IPS DF 19.7 (cell line): ENCODE data around the gene AIG1.
"Not testable (repeated sequence)": the region's sequence is repeated elsewhere in the genome, so short reads cannot be mapped to it uniquely, and the experiment has no call there.

Source experiments
- DNase-seq: peaks from one replicate; pipeline ENCODE4 v3.0.0-alpha.2; 2013; ENCODE audit warnings: low read depth, low spot score

AIG1 gene

GRCh38 chr6:143127941-143128680 lies 67.4 kb downstream of the AIG1 start:
- DNase-seq: no peak

DNA sequence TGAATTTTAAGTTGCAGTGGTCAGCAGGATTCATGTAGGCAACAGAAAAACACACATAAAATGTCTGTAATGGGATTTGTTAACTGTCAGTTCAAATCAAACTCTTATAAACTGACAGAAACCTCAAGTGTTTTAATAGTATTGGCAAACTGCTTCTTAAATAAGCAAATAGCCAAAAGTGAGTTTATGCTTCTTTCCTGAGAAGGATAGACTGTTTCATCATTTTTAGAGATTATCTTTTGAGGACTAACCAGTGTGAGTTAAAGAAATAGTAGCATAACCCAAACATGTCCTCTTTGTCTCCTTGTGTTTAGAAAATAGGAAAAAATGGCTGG lies 68.0 kb downstream of the AIG1 start:
- no peak for DNase-seq

DNA sequence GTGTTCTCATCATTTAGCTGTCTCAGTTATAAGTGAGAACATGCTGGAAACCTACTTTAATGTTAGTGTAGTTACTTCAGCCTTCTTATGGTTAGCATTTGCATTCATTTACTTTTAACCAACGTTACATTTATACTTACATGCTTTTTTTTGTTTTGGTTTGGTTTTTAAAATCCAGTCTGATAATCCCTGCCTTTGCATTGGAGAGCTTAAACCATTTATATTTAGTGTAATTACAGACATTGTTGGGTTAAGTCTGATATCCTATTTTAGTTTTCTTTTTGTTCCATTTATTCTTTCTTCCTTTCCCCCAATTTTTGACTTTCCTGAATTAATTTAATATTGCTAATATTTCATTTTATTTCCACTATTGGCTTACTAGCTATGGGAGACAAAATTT lies 70.2 kb downstream of the AIG1 start:
- no peak for DNase-seq

DNA sequence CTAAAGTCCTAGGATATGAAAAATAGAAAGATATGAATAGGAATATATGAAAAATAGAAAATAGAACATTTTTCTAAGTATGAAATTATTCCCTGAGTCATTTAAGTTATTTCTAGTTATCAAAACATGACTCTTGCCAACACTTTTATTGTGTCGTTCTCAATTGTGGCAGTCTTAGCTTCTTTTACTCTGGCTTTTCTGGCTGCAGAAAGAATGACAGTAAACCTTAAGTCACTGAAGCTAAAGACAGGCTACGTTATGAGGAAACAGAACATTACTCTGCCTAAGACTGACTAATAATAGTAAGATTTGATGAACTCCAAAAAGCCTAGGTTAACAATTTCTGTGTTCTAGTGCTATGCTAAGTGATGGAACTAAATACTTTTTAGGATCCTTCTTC lies 74.6 kb downstream of the AIG1 start:
- no peak for DNase-seq

DNA sequence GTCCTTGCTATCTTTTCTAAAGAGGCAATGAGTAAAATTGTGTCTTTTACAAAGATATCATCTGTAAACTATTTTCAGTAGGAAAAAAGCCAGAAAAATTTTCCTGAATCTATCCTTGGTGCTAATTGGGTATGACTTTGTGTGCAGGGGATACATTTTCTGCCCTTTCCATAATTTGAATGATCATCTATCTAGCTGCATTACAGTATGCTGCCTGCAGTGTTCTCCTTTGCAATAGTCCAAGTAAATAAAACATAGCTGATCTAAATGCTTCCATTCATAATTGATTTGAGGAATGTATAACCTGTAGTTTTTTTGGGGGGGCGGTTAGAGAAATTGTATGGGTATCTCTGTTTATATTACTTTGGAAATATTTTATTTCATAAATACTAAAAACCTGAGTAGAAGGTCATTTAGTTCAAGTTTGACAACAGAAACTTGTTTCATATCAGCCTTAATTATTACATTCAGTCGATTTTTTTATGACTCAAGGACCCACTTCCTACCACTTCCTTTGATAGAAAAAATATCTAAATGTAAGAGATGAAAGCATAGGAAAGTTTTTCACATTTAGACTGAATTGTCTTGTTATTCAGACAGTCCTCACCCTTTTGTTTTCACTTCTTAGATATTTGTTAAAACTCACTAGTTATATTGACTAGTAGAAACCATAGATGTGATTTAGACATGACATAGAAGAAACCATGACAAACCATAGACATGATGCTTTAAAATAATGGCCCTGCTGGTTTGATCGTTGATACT lies 75.3 kb downstream of the AIG1 start:
- no peak for DNase-seq

DNA sequence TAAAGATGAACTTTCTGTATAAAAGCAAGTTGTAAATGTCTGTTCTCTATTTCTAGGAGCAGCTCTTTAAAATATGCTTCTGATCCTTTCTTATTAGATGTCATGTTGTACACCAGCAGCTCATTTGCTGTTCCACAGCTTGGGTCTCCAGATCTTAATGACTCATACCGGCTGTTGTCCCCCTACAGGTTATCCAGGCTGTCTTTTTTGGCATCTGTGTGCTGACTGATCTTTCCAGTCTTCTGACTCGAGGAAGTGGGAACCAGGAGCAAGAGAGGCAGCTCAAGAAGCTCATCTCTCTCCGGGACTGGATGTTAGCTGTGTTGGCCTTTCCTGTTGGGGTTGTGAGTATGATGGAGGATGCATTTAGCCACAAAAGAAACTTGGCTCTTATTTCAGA lies 76.0 kb downstream of the AIG1 start:
- DNase-seq: no peak

DNA sequence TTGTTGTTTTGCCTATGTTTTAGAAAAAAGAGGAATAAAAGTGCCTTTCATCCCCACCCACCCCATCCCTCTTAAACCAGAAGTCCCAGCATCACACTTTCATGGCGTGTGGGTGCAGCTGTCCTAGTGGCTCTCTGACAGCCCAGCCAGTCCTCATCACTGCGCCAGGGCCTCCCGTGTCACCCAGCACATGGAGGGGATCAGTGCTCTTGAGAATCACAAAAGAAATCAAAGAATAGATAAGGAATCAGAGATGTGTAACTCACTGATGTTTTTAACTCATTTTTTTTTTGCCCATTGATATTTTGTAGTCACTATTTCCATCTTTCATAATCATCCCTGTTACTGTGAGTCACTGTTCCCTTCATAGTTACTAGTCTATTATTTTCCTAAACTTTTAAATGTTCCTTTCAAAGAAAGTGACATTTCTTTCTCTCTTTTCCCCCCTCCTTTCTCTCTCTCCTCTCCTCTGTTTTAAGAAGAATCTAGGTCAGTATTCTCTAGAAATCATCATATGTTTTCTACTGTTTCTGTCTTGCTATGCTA lies 78.6 kb downstream of the AIG1 start:
- DNase-seq: no peak

GRCh38 chr6:143139884-143140283 lies 79.2 kb downstream of the AIG1 start:
- DNase-seq: not testable (repeated sequence)

GRCh38 chr6:143140767-143141166 lies 80.1 kb downstream of the AIG1 start:
- DNase-seq: no peak

DNA sequence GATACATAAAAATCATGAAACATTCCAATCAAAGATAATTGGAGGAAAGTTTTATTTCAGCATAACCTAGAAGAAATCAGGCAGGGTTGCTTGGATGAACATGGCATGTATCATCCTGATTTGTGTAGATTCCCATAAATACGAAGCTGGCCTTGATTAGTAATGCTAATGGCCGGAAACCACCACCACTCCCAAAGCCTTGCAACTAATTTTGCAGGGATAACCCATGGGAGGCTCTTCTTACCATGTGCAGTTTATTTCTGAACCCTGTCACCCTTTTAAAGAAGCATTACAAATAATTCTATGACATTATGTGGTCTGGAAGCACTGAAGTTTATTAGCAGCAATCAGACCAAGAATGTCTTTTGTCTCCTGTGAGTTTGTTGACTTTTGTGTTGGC lies 80.8 kb downstream of the AIG1 start:
- DNase-seq: no peak

- no peak for DNase-seq
These were observed 85.6 kb downstream of the AIG1 start for GRCh38 chr6:143146186-143146851.

DNA sequence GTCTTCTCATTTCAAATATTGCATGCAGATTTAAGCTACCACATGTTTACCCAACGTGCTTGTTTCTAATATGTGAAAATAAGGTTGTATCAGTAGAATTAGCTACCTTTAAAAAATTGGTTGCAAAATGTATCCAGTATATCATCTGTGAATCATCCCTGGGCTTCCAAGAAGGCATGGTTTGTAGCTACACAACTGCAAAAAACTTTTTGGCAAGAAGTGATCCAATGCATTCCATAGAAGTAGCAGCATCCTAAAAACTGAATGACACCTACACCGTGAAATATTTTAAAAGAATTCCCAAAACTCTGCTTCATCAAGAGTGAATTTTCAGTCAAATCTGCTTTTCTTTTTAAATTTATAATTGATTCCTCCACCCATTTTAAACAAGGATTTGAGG lies 89.1 kb downstream of the AIG1 start:
- DNase-seq: no peak

- no peak for DNase-seq
These were observed 89.6 kb downstream of the AIG1 start for GRCh38 chr6:143150281-143150680.

DNA sequence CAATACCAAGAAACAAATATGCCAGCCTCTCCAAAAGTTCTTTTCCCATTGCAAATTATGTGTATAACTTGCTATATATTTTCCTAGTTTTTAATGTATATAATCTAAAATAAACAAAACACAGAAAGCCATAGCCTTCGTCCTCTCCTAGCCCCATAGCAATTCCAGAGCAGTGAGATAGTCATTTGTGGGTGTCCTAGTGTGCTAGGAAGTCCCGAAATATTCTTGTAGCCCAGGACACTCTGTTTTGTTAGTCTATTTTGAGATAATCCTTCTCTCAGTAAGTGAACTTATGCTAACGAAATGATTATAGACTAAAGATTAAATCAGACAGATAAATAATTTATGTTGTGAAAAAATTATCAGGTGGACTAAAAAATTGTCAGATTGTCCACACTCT lies 90.7 kb downstream of the AIG1 start:
- DNase-seq: no peak

- no peak for DNase-seq
These were observed 95.0 kb downstream of the AIG1 start for GRCh38 chr6:143155681-143156080.

GRCh38 chr6:143157131-143157530 lies 96.4 kb downstream of the AIG1 start:
- DNase-seq: no peak

DNA sequence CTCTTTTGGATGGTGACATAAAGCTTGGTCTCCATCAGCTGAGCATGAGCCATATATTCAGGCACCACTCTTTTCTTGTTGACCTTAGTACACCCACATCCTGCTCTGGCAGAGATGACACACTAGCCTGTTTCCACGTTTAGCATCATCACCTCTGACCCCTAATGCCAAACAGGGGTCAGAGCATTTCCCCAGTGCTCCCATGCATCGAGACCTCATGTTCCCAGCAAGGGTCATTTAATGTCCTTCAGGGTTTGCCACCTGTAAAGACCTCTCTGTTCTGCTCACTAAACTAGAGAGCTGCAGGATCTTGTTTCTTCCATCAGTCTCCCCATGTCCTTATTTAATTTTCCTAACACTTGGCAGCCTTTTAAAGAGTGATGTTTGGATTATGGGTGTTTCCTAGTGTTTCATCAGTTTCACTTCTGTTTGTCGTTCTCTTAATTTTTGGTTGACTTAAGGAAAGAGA lies 97.5 kb downstream of the AIG1 start:
- DNase-seq: no peak

- no peak for DNase-seq
These were observed 98.3 kb downstream of the AIG1 start for GRCh38 chr6:143159001-143159400.

DNA sequence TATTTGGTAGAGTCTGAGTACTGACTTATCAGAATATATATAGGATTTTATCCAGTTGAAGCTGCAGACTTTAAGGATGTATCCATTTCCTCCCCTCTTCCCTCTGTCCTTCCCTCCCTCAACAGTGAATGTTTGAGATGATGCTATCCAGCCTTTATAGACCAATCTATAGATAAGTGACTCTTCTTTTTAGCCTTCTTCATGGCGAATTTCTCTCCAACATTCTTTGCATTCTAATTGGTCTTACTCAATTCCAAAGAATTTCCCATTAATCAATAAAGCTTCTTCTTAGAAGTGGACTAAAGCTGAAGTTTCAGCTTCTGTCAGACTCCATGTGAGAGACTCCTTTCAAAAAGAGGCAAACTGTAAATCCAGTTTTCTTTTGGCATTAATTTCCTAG lies 99.3 kb downstream of the AIG1 start:
- DNase-seq: no peak

DNA sequence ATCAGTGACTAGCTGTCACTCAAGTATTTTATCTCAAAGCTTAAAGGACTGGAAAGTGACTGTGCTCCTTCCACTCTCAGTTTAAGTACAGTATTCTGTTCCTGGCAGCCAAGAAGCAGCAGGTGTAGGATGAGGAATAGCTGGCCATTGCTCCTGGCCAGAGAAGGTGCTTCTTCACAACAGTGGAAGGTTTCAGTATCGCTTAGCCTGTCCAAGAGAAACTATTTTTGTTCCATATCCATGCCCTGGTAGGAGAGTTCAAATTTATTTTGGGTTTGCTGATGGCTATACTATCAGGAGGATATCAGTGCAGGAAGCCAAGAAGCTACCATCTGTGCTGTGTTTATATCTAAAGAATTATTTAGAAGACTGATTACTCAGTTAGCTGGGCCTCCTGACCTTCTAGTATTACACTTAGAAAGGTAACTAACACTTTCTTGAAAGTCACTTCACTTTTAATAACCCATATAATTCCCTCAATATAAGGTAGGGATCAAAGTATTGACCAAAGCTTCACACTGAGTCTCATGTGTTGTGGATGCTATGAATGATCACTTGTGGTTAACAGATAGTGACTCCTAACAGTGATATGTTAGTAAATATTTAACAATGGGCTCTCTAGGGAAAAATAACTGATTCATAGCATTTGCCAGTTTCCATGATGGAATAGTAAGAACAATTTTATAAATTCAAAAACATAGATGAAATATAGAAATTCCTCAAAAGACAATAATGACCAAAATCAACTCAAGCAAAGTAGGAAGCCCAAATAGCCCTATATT lies 99.9 kb downstream of the AIG1 start:
- DNase-seq: no peak

- no peak for DNase-seq
These were observed 102.9 kb downstream of the AIG1 start for GRCh38 chr6:143163621-143164020.
